Panc1 (cell line): ENCODE results near the gene GC. TPM values are rescaled to one million over a fixed set of nuclear protein-coding genes. Genes with fewer than 3 reads are reported as not detected.

Experiments used
- ATAC-seq: fragments of 200-7000 bp; cut with Tn5 transposase; 2 replicates; pipeline ENCODE4 v1.9.1; 2020; ENCODE audit warnings: mild to moderate bottlenecking, moderate library complexity
- BruUV-seq: library from RNA; stranded (reverse); fragments of 400-500 nt; replicated peaks from 2 replicates; lab custom pipeline; 2021; lab: Mats Ljungman, UMichigan
- CTCF ChIA-PET: fragments of 300-600 bp; sonication (Branson Sonifier 250); formaldehyde crosslinking; loops from one replicate; lab custom pipeline; 2022; ENCODE audit warnings: antibody characterized with exemption; lab: Charles Lee
- POLR2A ChIA-PET: fragments of 300-600 bp; sonication (Branson Sonifier 250); formaldehyde crosslinking; loops from one replicate; lab custom pipeline; 2022; ENCODE audit warnings: antibody characterized with exemption; lab: Charles Lee
- DNase-seq: peaks from one replicate; pipeline ENCODE4 v3.0.0-alpha.2; 2010; ENCODE audit warnings: low read depth, low spot score
- H3K27ac ChIP-seq: 2 replicates; pipeline ENCODE4 v1.5.1; 2011; ENCODE audit warnings: mild to moderate bottlenecking, low read length, inconsistent platforms
- H3K27me3 ChIP-seq: fragments of 200-500 bp; sonication (Bioruptor generic); 2 replicates; pipeline ENCODE4 v1.6.0; 2014; ENCODE audit warnings: low read length, inconsistent platforms; ENCODE audit not compliant: control insufficient read depth, insufficient read depth
- H3K36me3 ChIP-seq: fragments of 200-500 bp; sonication (Bioruptor generic); 2 replicates; pipeline ENCODE4 v1.5.1; 2014; ENCODE audit warnings: inconsistent platforms, mild to moderate bottlenecking, low read length, moderate library complexity; ENCODE audit not compliant: control insufficient read depth, insufficient read depth
- H3K4me1 ChIP-seq: 2 replicates; pipeline ENCODE4 v1.5.1; 2011; ENCODE audit warnings: inconsistent platforms, mild to moderate bottlenecking, low read length, moderate library complexity; ENCODE audit not compliant: control insufficient read depth, insufficient read depth
- H3K4me3 ChIP-seq, 2 experiments: 2 replicates each; pipeline ENCODE4 v1.5.1; 2011 to 2012; ENCODE audit warnings: low read depth in 2 of 2, low read length in 2 of 2, mild to moderate bottlenecking in 2 of 2, inconsistent platforms in 1 of 2, moderate library complexity in 1 of 2
- H3K9me3 ChIP-seq: fragments of 200-500 bp; sonication (Bioruptor generic); 2 replicates; pipeline ENCODE4 v1.5.1; 2014; ENCODE audit warnings: low read depth, mild to moderate bottlenecking, inconsistent platforms, low read length, moderate library complexity; ENCODE audit not compliant: control insufficient read depth, insufficient read depth
- CTCF ChIP-seq: fragments of 450-650 bp; IDR thresholded peaks from 2 replicates; pipeline ENCODE4 v1.5.1; 2017; ENCODE audit warnings: mild to moderate bottlenecking
- POLR2AphosphoS5 ChIP-seq: IDR thresholded peaks from 2 replicates; pipeline ENCODE4 v1.6.1; 2012; ENCODE audit warnings: mild to moderate bottlenecking, low read depth, low read length, moderate library complexity
- REST ChIP-seq, 2 experiments: IDR thresholded peaks; 2 replicates each; pipeline ENCODE4 v1.6.1; 2011 to 2012; ENCODE audit warnings: low read depth in 2 of 2, control low read depth in 1 of 2, low read length in 1 of 2, mild to moderate bottlenecking in 1 of 2, moderate library complexity in 1 of 2; ENCODE audit not compliant: insufficient read depth in 1 of 2
- SIN3A ChIP-seq: IDR thresholded peaks from 2 replicates; pipeline ENCODE4 v1.6.1; 2012; ENCODE audit warnings: low read depth, mild to moderate bottlenecking, low read length, moderate library complexity, borderline replicate concordance; ENCODE audit not compliant: insufficient read depth
- TCF7L2 ChIP-seq: IDR thresholded peaks from 2 replicates; pipeline ENCODE4 v1.6.1; 2011; ENCODE audit warnings: mild to moderate bottlenecking, low read depth, low read length, inconsistent platforms
- in situ Hi-C: cut with HindIII; loops from 2 replicates; pipeline ENCODE4 v1.10.0; 2016; ENCODE audit warnings: low sequenced_read_pairs, low pct_unique_long_range_greater_than_20kb
- intact Hi-C: fragments of 100-400 bp; cut with micrococcal nuclease; formaldehyde crosslinking; loops from one replicate; pipeline ENCODE4 v1.10.0; 2022; ENCODE audit not compliant: unreplicated experiment
- total RNA-seq: library from RNA; stranded (reverse); gene quantifications from one replicate; pipeline ENCODE4 v1.2.1, GENCODE V29; 2021; ENCODE audit not compliant: unreplicated experiment

Gene GC
- total RNA-seq, 1 experiment from 2014 or later: 0.31 TPM

- H3K9me3 ChIP-seq: no peaks in the 10 kb centered on the region
- no TSS peak for BruUV-seq
- TF ChIP-seq REST (IDR thresholded peaks at IDR 0.05; ENCODE audit: insufficient read depth in 1 of 2, low read depth in 2 of 2, low read length in 1 of 2) (no peak), POLR2AphosphoS5 (no peak), CTCF (no peak), SIN3A (no peak), TCF7L2 (no peak)
- H3K27ac ChIP-seq: no peak overlapping the region
- intact Hi-C loops: no loop called here
- ATAC-seq (no peak), DNase-seq (no peak)
- H3K4me1 ChIP-seq: no peaks in the 10 kb centered on the region
- in situ Hi-C loops: no loop called here
- no peaks in the 10 kb centered on the region for H3K27me3 ChIP-seq
- H3K4me3 ChIP-seq: no peak overlapping the region
- H3K36me3 ChIP-seq: no peaks in the 10 kb centered on the region
- POLR2A ChIA-PET: no interaction called here
- CTCF ChIA-PET: no interaction called here
Measured at GRCh38 chr4:71694961-71695360, 88.9 kb downstream of the GC start.

- ATAC-seq: no peak
- no peaks in the 10 kb centered on the region for H3K4me1 ChIP-seq
Measured at GRCh38 chr4:71692963-71693362, 90.9 kb downstream of the GC start.

More at GRCh38 chr4:71692963-71693362, 90.9 kb downstream of the GC start:
- Histone ChIP-seq H3K27ac (no peak overlapping the region), H3K4me3 (no peak overlapping the region), H3K9me3 (no peaks in the 10 kb centered on the region), H3K36me3 (no peaks in the 10 kb centered on the region), H3K27me3 (no peaks in the 10 kb centered on the region)
- CTCF ChIA-PET: no interaction called here
- no TSS peak for BruUV-seq
- no peak for DNase-seq
- intact Hi-C loops (no loop called here), in situ Hi-C loops (no loop called here)
- POLR2A ChIA-PET: interaction anchor here (0.6 kb wide), 1 partner anchor 226 kb away, joined by 3 read pairs; no protein-coding TSS in a partner anchor
- no peak for TF ChIP-seq REST (IDR thresholded peaks at IDR 0.05; ENCODE audit: insufficient read depth in 1 of 2, low read depth in 2 of 2, low read length in 1 of 2)
- TF ChIP-seq SIN3A: no peak
- no peak for TF ChIP-seq POLR2AphosphoS5
- no peak for TF ChIP-seq TCF7L2
- no peak for TF ChIP-seq CTCF
